ENCODE results near the gene CPA5. TPM values are rescaled to one million over a fixed set of nuclear protein-coding genes. Genes with fewer than 3 reads are reported as not detected.

CPA5 gene, protein sequence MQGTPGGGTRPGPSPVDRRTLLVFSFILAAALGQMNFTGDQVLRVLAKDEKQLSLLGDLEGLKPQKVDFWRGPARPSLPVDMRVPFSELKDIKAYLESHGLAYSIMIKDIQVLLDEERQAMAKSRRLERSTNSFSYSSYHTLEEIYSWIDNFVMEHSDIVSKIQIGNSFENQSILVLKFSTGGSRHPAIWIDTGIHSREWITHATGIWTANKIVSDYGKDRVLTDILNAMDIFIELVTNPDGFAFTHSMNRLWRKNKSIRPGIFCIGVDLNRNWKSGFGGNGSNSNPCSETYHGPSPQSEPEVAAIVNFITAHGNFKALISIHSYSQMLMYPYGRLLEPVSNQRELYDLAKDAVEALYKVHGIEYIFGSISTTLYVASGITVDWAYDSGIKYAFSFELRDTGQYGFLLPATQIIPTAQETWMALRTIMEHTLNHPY
- total RNA-seq = not detected

DNA sequence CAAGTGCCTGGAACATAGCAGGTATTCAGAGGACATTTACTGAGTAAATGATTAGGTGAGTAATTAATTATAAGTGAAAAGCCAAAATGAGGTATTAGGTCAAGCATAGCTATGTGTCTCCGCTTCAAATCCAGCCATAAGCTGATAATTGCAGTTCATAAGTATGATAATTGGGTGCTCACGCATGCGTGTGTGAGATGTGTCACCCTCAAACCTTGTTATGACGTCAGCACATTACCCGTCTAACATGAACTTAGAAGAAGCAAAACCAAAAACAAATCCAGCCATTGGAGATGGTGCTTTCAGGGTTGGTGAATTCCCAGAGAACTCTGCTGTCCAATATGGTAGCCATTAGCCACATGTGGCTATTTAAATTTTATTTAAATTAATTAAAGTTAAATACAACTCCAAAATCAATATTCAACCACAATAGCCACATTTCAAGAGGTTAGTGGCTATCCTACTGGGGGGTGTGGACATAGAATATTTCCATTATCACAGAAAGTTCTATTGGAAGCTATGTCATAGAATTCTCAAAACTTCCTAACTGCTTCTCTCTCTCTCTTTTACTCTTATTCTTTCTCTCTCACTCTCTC lies at the start of gene CPA5:
Gene CPA5 (plus strand): TSS at position 546 of the 596 bp plus-strand sequence. CDS start 1,670 bp downstream, outside the sequence.
- ATAC-seq (ENCODE audit: insufficient number of reproducible peaks, low FRiP score, low read depth) = no peak
- TF ChIP-seq, protein P1, sequence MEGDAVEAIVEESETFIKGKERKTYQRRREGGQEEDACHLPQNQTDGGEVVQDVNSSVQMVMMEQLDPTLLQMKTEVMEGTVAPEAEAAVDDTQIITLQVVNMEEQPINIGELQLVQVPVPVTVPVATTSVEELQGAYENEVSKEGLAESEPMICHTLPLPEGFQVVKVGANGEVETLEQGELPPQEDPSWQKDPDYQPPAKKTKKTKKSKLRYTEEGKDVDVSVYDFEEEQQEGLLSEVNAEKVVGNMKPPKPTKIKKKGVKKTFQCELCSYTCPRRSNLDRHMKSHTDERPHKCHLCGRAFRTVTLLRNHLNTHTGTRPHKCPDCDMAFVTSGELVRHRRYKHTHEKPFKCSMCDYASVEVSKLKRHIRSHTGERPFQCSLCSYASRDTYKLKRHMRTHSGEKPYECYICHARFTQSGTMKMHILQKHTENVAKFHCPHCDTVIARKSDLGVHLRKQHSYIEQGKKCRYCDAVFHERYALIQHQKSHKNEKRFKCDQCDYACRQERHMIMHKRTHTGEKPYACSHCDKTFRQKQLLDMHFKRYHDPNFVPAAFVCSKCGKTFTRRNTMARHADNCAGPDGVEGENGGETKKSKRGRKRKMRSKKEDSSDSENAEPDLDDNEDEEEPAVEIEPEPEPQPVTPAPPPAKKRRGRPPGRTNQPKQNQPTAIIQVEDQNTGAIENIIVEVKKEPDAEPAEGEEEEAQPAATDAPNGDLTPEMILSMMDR (IDR thresholded peaks at IDR 0.05) = no peak
- Histone ChIP-seq H3K9me3 (no peaks in the 10 kb centered on the region), H3K4me1 (ENCODE audit: control insufficient read depth in 1 of 2, low read depth in 2 of 2) (no peaks in the 10 kb centered on the region), H3K27me3 (replicated peaks; ENCODE audit: insufficient read depth) (no peaks in the 10 kb centered on the region), H3K4me3 (no peak within 1 kb of the TSS), H3K36me3 (no peaks in the 10 kb centered on the region), H3K27ac (no peak within 1 kb of the TSS)
- no peak for DNase-seq (ENCODE audit: low spot score)

DNA sequence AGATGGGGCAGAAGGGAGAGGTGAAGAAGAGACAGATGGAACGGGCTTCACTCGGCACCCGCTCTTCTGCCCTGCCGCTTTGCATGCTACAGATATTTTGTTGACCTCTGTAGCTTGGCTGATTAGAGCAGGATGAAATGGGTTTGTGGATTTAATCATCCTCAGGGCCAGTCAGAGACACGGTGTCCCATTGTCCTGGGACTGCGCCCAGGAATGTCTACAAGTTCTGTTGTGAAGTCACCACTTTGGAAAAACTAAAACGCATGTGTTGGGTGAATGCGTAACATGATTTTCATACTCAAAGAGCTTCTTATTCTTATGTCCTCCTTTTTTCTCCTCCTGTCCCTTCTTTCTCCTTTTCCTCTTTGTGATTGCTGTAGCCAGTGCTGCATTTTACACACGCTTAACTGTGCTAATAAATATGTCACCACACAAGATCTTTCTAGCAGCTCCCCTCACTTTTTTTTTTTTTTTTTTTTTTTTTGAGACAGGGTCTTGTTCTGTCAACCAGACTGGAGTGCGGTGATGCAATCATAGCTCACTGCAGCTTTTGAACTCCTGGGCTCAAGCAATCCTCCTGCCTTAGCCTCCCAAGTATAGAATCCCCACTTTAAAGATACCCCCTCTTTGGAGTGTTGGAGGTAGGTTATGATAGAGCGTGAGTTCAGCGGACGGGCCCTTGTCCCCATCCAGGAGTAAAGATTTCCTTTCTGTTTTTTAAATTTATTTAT lies 48.2 kb upstream of the CPA5 start:
- H3K36me3 ChIP-seq = no peaks in the 10 kb centered on the region
- ATAC-seq (ENCODE audit: insufficient number of reproducible peaks, low FRiP score, low read depth) = no peak
- TF ChIP-seq, protein P1 (IDR thresholded peaks at IDR 0.05) = no peak
- H3K4me3 ChIP-seq = no peak overlapping the region
- H3K27me3 ChIP-seq (replicated peaks; ENCODE audit: insufficient read depth) = no peaks in the 10 kb centered on the region
- no peaks in the 10 kb centered on the region for H3K9me3 ChIP-seq
- H3K4me1 ChIP-seq (ENCODE audit: control insufficient read depth in 1 of 2, low read depth in 2 of 2) = peaks cover 7 to 28% of the 10 kb centered on the region in 2 donors
- no peak for DNase-seq (ENCODE audit: low spot score)
- no peak overlapping the region for H3K27ac ChIP-seq

DNA sequence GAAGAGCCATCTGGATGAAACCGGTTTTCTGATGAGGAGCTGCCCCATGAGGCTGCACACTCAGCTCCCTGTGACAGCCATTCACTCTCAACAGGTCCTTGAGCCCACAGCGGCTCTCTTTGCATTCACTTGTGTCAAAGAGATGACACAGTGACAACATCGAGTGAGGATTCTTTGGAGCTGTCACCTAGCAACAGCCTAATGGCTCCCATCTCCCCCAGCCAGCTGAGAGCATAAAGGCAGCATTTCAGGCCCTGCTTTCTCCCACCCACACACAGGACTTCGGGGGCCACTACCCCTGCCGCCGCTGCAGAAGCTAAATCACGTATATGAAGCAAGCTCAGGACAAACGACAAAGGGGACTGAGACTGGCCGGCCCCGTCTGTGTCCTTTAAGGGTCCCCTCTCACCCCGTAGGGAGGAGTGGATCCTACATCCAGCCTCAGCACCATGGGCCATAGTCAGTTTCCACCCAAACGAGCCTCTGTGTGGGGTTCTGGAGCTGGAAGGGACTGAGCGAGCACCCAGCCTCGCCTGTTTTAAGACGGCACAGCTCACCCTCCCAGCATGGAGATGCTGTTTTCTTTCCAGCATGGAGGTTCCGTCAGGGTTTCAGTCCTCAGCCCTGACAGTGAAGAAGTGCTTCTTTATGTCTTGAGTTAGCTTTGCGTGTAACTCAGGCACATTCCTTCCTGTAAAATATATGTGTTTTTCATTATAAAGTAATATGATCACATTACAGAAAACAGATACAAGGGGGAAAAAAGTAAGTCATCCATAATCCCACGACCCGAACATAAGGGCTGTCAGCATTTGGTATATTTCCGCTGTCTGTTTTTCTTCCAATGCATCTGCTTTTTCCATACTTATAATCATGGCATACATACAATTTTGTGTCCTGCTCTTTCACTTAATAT lies 46.7 kb upstream of the CPA5 start:
- Histone ChIP-seq H3K9me3 (no peaks in the 10 kb centered on the region), H3K36me3 (no peaks in the 10 kb centered on the region), H3K27me3 (replicated peaks; ENCODE audit: insufficient read depth) (no peaks in the 10 kb centered on the region), H3K4me3 (no peak overlapping the region), H3K4me1 (ENCODE audit: control insufficient read depth in 1 of 2, low read depth in 2 of 2) (peaks cover 7 to 16% of the 10 kb centered on the region in 2 donors), H3K27ac (no peak overlapping the region)
- TF ChIP-seq, protein P1 (IDR thresholded peaks at IDR 0.05) = no peak
- ATAC-seq (ENCODE audit: insufficient number of reproducible peaks, low FRiP score, low read depth) (no peak), DNase-seq (ENCODE audit: low spot score) (no peak)

DNA sequence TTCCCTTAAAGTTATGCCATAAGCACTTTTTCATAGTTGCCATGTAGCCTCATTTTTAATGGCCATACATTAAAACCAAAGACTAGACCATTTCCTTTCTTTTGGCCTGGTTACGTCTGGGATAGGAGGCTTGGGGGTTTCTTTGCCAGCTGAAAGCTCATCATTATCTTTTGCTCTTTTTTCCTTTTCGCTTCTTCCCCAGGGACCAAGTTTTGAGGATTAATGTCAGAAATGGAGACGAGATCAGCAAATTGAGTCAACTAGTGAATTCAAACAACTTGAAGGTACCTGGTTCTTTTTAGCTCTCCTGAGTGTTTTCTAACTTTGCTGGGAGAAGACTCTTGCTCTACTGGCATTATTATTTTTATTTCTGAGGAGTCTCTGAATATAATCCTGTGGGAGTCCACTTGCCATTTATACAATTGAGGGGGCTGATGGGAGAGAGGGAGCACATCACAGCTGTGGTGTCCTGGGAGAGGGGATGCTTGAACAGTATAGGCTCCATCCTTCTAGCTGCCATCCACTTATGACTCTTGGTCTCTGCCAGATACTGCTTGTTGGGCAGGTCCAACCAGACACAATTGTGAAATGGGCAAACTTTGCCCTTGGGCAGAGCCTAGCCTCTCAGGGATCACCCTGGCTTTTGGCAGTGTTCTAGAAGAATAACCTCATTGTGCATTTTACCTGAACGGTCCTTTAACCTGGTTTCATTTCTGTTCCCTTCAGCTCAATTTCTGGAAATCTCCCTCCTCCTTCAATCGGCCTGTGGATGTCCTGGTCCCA lies 45.9 kb upstream of the CPA5 start:
- ATAC-seq (ENCODE audit: insufficient number of reproducible peaks, low FRiP score, low read depth) (no peak), DNase-seq (ENCODE audit: low spot score) (no peak)
- Histone ChIP-seq H3K36me3 (no peaks in the 10 kb centered on the region), H3K27ac (no peak overlapping the region), H3K27me3 (replicated peaks; ENCODE audit: insufficient read depth) (no peaks in the 10 kb centered on the region), H3K4me3 (no peak overlapping the region), H3K4me1 (ENCODE audit: control insufficient read depth in 1 of 2, low read depth in 2 of 2) (peaks cover under 1 to 8% of the 10 kb centered on the region in 2 donors), H3K9me3 (no peaks in the 10 kb centered on the region)
- TF ChIP-seq, protein P1 (IDR thresholded peaks at IDR 0.05) = no peak
